Nephron progenitor cell (in vitro differentiated cells): Measurements from ENCODE around the gene SMCP.

Experiments
- DNase-seq: peaks from one replicate; pipeline ENCODE4 v3.0.0; 2021
- H3K27ac Mint-ChIP-seq: 2 replicates; pipeline ENCODE4 v1.8.0; 2021; ENCODE audit warnings: mild to moderate bottlenecking, moderate library complexity, mixed read lengths
- H3K27me3 Mint-ChIP-seq: 2 replicates; pipeline ENCODE4 v1.8.0; 2021; ENCODE audit warnings: mild to moderate bottlenecking, low read depth, mixed read lengths; ENCODE audit not compliant: poor library complexity
- H3K36me3 Mint-ChIP-seq: 2 replicates; pipeline ENCODE4 v1.8.0; 2021; ENCODE audit warnings: low read depth, mixed read lengths
- H3K4me1 Mint-ChIP-seq: 2 replicates; pipeline ENCODE4 v1.8.0; 2021; ENCODE audit warnings: mixed read lengths
- H3K4me3 Mint-ChIP-seq: 2 replicates; pipeline ENCODE4 v1.8.0; 2021; ENCODE audit warnings: mild to moderate bottlenecking, moderate library complexity, mixed read lengths
- H3K9me3 Mint-ChIP-seq: 2 replicates; pipeline ENCODE4 v1.8.0; 2021; ENCODE audit warnings: mild to moderate bottlenecking, moderate library complexity, mixed read lengths
- CTCF ChIP-seq: fragments of 200-600 bp; sonication (generic); IDR thresholded peaks from 2 replicates; pipeline ENCODE4 v1.5.0; 2021; ENCODE audit warnings: antibody characterized with exemption

The SMCP gene

GRCh38 chr1:152880316-152880715 lies 2.2 kb downstream of the SMCP start:
- H3K9me3 Mint-ChIP-seq: peaks cover 75% of the 10 kb centered on the region
- peaks cover 2% of the 10 kb centered on the region for H3K27me3 Mint-ChIP-seq
- no peaks in the 10 kb centered on the region for H3K4me1 Mint-ChIP-seq
- DNase-seq: no peak
- no peaks in the 10 kb centered on the region for H3K36me3 Mint-ChIP-seq
- no peak overlapping the region for H3K4me3 Mint-ChIP-seq
- TF ChIP-seq CTCF: no peak
- H3K27ac Mint-ChIP-seq: no peak overlapping the region

- Mint-ChIP-seq H3K4me1 (no peaks in the 10 kb centered on the region), H3K27ac (no peak overlapping the region), H3K4me3 (no peak overlapping the region), H3K27me3 (peaks cover 2% of the 10 kb centered on the region), H3K36me3 (no peaks in the 10 kb centered on the region), H3K9me3 (peaks cover 81% of the 10 kb centered on the region)
- no peak for DNase-seq
- TF ChIP-seq CTCF: no peak
Measured at GRCh38 chr1:152880907-152881306, 2.8 kb downstream of the SMCP start.

- Mint-ChIP-seq H3K4me1 (no peaks in the 10 kb centered on the region), H3K27ac (no peak overlapping the region), H3K4me3 (no peak overlapping the region), H3K36me3 (no peaks in the 10 kb centered on the region), H3K27me3 (peaks cover 4% of the 10 kb centered on the region), H3K9me3 (peaks cover 77% of the 10 kb centered on the region)
- DNase-seq: no peak
- TF ChIP-seq CTCF: no peak
Measured at GRCh38 chr1:152884085-152884484, 6.0 kb downstream of the SMCP start.

- Mint-ChIP-seq H3K36me3 (no peaks in the 10 kb centered on the region), H3K9me3 (peaks cover 73% of the 10 kb centered on the region), H3K27ac (no peak overlapping the region), H3K27me3 (peaks cover 4% of the 10 kb centered on the region), H3K4me3 (no peak overlapping the region), H3K4me1 (no peaks in the 10 kb centered on the region)
- no peak for TF ChIP-seq CTCF
- no peak for DNase-seq
Measured at GRCh38 chr1:152884506-152884905, 6.4 kb downstream of the SMCP start.

GRCh38 chr1:152884966-152885624 lies 7.0 kb downstream of the SMCP start:
- H3K27ac Mint-ChIP-seq: no peak overlapping the region
- no peaks in the 10 kb centered on the region for H3K36me3 Mint-ChIP-seq
- no peak for DNase-seq
- peaks cover 4% of the 10 kb centered on the region for H3K27me3 Mint-ChIP-seq
- TF ChIP-seq CTCF: no peak
- H3K4me3 Mint-ChIP-seq: no peak overlapping the region
- H3K4me1 Mint-ChIP-seq: no peaks in the 10 kb centered on the region
- peaks cover 72% of the 10 kb centered on the region for H3K9me3 Mint-ChIP-seq

GRCh38 chr1:152886085-152886484 lies 8.0 kb downstream of the SMCP start:
- Mint-ChIP-seq H3K4me3 (no peak overlapping the region), H3K36me3 (no peaks in the 10 kb centered on the region), H3K4me1 (no peaks in the 10 kb centered on the region), H3K27me3 (peaks cover 4% of the 10 kb centered on the region), H3K9me3 (peaks cover 70% of the 10 kb centered on the region), H3K27ac (no peak overlapping the region)
- DNase-seq: no peak
- TF ChIP-seq CTCF: no peak
